GM12878 (cell line): ENCODE results near the gene RANGAP1. TPM values are rescaled to one million over a fixed set of nuclear protein-coding genes. Genes with fewer than 3 reads are reported as not detected.

Experiments used
- ATAC-seq: fragments of 200-7000 bp; cut with Tn5 transposase; 3 replicates; pipeline ENCODE4 v1.9.1; 2020; ENCODE audit warnings: mild to moderate bottlenecking, moderate library complexity
- BruUV-seq: library from RNA; stranded (reverse); fragments of 400-500 nt; replicated peaks from 2 replicates; lab custom pipeline; 2021; lab: Mats Ljungman, UMichigan
- CTCF ChIA-PET: fragments of 300-600 bp; sonication (Branson Sonifier 250); formaldehyde crosslinking; extraction: SDS; loops from one replicate; lab custom pipeline; 2021; ENCODE audit warnings: inconsistent platforms; lab: Yijun Ruan, JAX
- POLR2A ChIA-PET: fragments of 350-600 bp; formaldehyde crosslinking; extraction: SDS; loops from one replicate; lab custom pipeline; 2021; ENCODE audit warnings: inconsistent platforms; lab: Charles Lee
- RAD21 ChIA-PET: fragments of 300-600 bp; sonication (Branson Sonifier 250); formaldehyde crosslinking; loops from one replicate; lab custom pipeline; 2023; ENCODE audit warnings: antibody characterized with exemption; ENCODE audit not compliant: unreplicated experiment; lab: Charles Lee
- SMC1A ChIA-PET: fragments of 300-600 bp; sonication (Branson Sonifier 250); formaldehyde crosslinking; loops from one replicate; lab custom pipeline; 2023; ENCODE audit not compliant: unreplicated experiment, uncharacterized antibody; lab: Charles Lee
- DNase-seq: peaks from one replicate; pipeline ENCODE4 v3.0.0-alpha.2; 2011; ENCODE audit warnings: low read depth, low spot score
- FAIRE-seq: peaks from 3 replicates; lab custom pipeline; 2011; peaks lifted over from hg19 to GRCh38; lab: Jason Lieb, UNC
- H2AFZ ChIP-seq: 2 replicates; pipeline ENCODE4 v1.6.0; 2011; ENCODE audit warnings: low read depth, low read length, control low read depth; ENCODE audit not compliant: control insufficient read depth
- H3K27ac ChIP-seq: 2 replicates; pipeline ENCODE4 v1.5.1; 2011; ENCODE audit warnings: control low read depth; ENCODE audit not compliant: control insufficient read depth, insufficient read depth
- H3K27me3 ChIP-seq, 2 experiments: replicated peaks in 1 of 2; 2 replicates each; pipeline versions ENCODE4 v1.6.0 to v1.6.1; 2011; ENCODE audit warnings: low read length in 1 of 2; ENCODE audit not compliant: control insufficient read depth in 2 of 2, insufficient read depth in 2 of 2
- H3K36me3 ChIP-seq, 2 experiments: 2 replicates each; pipeline ENCODE4 v1.5.1; 2011; ENCODE audit warnings: low read length in 1 of 2; ENCODE audit not compliant: control insufficient read depth in 2 of 2, insufficient read depth in 2 of 2
- H3K4me1 ChIP-seq: 2 replicates; pipeline ENCODE4 v1.6.1; 2011; ENCODE audit warnings: mild to moderate bottlenecking, low read length, moderate library complexity, mixed read lengths; ENCODE audit not compliant: control insufficient read depth, insufficient read depth
- H3K4me2 ChIP-seq: 2 replicates; pipeline ENCODE4 v1.6.0; 2011; ENCODE audit warnings: control low read depth; ENCODE audit not compliant: control insufficient read depth, insufficient read depth
- H3K4me3 ChIP-seq: fragments of 200-600 bp; sonication (generic); 2 replicates; pipeline ENCODE4 v1.5.1; 2016
- H3K79me2 ChIP-seq: 2 replicates; pipeline ENCODE4 v1.6.0; 2011; ENCODE audit warnings: low read length; ENCODE audit not compliant: control insufficient read depth, insufficient read depth
- H3K9ac ChIP-seq: 2 replicates; pipeline ENCODE4 v1.8.0; 2011; ENCODE audit warnings: low read length, control low read depth, mixed read lengths; ENCODE audit not compliant: control insufficient read depth, insufficient read depth
- H3K9me3 ChIP-seq: replicated peaks from 3 replicates; pipeline ENCODE4 v1.5.1; 2011; ENCODE audit warnings: mild to moderate bottlenecking, low read length; ENCODE audit not compliant: control insufficient read depth, insufficient read depth
- H4K20me1 ChIP-seq: 2 replicates; pipeline ENCODE4 v1.6.0; 2011; ENCODE audit not compliant: control insufficient read depth, insufficient read depth
- ATF7 ChIP-seq: fragments of 450-650 bp; IDR thresholded peaks from 2 replicates; pipeline ENCODE4 v1.6.1; 2016; ENCODE audit warnings: low read depth, mild to moderate bottlenecking
- BCL11A ChIP-seq: IDR thresholded peaks from 2 replicates; pipeline ENCODE4 v1.6.1; 2011; ENCODE audit warnings: low read depth, low read length
- MYC ChIP-seq: IDR thresholded peaks from 2 replicates; pipeline ENCODE4 v1.6.1; 2011; ENCODE audit warnings: mild to moderate bottlenecking, low read length, moderate library complexity, inconsistent platforms; ENCODE audit not compliant: insufficient read depth, insufficient replicate concordance, insufficient read length, severe bottlenecking
- WGBS: methylation state at CpG from one replicate; pipeline ENCODE4 v1.1.6; 2016; ENCODE audit warnings: low lambda C conversion rate; ENCODE audit not compliant: insufficient replicate concordance, insufficient coverage; ENCODE audit errors: missing lambda C conversion rate; 5-methylcytosine and 5-hydroxymethylcytosine counted together
- in situ Hi-C: fragments of 300-500 bp; cut with MboI; formaldehyde crosslinking; loops from 9 replicates; pipeline ENCODE4 v1.14.3; 2018; ENCODE audit warnings: mixed read lengths
- intact Hi-C: fragments of 100-400 bp; cut with micrococcal nuclease; formaldehyde crosslinking; loops from one replicate; pipeline ENCODE4 v1.14.2; 2022; ENCODE audit not compliant: unreplicated experiment
- polyA plus RNA-seq, 11 experiments: library from polyadenylated mRNA; depleted of rRNA in 4 of 11; unstranded in 6 of 11; stranded (reverse) in 5 of 11; fragments of >200 nt; fragmentation: Nextera tagmentation in 4 of 11; fragmentation: Illumina TruSeq in 1 of 11; extraction: Ambion mirVana in 4 of 11; extraction: Trizol in 1 of 11; gene quantifications; 1 replicate in 1 of 11; 2 replicates in 10 of 11; pipeline versions ENCODE4 v1.2.1 to v1.2.3, GENCODE V29; 2011 to 2016; ENCODE audit warnings: inconsistent platforms in 2 of 11, missing spikeins in 2 of 11, low read depth in 1 of 11
- total RNA-seq, 4 experiments: library from RNA; depleted of rRNA in 3 of 4; stranded (reverse); fragments of >200 nt in 3 of 4; fragmentation: Illumina TruSeq in 1 of 4; extraction: Trizol in 1 of 4; gene quantifications; 2 replicates each; pipeline versions ENCODE4 v1.2.1 to v1.2.3, GENCODE V29; 2013 to 2021
- TF ChIP-seq, protein P1 (sequence below): IDR thresholded peaks from 2 replicates; pipeline ENCODE4 v1.6.1; 2012; ENCODE audit warnings: low read depth, low read length, improper control_type of control experiment

Gene RANGAP1
- total and polyA plus RNA-seq, 10 of the 15 experiments (the other 5 are each of a cell fraction or from before 2014, with no cell fraction given), result 2.5 to 109 (median 60.2) TPM

DNA sequence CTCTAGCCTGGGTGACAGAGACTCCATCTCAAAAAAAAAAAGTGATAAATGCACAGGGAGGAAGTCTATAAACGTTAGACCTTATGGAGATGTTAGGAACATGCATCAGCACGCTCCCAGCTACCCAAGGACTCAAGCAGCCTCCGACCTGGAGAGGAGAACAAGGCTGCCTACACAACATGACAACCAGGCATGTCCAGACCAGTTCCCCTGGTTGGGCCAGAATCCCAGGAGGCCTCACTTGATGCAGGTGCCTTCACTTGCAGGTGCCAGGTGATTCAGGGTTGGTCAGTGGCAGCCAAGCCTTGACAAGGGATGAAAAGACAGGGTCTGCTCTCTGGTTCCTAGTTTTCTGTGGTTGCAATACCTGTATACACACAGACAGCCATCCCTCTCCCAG is 5.9 kb downstream of the RANGAP1 start:
- no peak overlapping the region for H3K4me2 ChIP-seq
- RAD21 ChIA-PET, result no interaction called here
- CTCF ChIA-PET, result interaction anchor here (2.9 kb wide), 1 partner anchor 22 kb away, joined by 6 read pairs; the partner anchor contains the start of gene ZC3H7B

DNA sequence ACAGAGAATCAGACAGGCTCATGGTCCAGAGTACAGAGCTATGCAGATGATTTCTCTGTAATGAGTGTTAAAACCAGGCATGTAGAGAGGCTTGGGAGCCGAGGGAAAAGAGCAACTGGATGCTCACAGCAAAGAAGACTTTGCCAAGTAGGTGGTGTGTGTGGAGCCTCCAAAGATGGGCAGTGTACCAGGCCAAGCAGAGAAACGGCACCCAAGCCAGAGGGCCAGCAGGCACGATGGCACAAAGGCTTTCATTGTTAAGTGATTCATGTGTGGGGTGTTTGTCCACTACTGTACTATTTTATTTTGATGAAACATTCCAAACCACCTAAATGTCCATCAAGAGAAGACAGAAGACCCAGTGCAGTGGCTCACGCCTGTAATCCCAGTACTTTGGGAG is 11.1 kb downstream of the RANGAP1 start:
- 87% methylated on average over 4 of the region's 4 CpGs for WGBS
- no peak for ATAC-seq
- Histone ChIP-seq H4K20me1 (no peaks in the 10 kb centered on the region), H3K4me2 (no peak overlapping the region), H3K36me3 (peaks cover 18 to 29% of the 10 kb centered on the region in 2 experiments), H3K27me3 (no peaks in the 10 kb centered on the region), H2AFZ (no peak overlapping the region), H3K79me2 (no peaks in the 10 kb centered on the region), H3K9ac (no peak overlapping the region), H3K4me3 (no peak overlapping the region), H3K27ac (no peak overlapping the region), H3K9me3 (no peaks in the 10 kb centered on the region), H3K4me1 (no peaks in the 10 kb centered on the region)
- no peak for TF ChIP-seq BCL11A
- TF ChIP-seq ATF7, result no peak
- TF ChIP-seq, protein P1, sequence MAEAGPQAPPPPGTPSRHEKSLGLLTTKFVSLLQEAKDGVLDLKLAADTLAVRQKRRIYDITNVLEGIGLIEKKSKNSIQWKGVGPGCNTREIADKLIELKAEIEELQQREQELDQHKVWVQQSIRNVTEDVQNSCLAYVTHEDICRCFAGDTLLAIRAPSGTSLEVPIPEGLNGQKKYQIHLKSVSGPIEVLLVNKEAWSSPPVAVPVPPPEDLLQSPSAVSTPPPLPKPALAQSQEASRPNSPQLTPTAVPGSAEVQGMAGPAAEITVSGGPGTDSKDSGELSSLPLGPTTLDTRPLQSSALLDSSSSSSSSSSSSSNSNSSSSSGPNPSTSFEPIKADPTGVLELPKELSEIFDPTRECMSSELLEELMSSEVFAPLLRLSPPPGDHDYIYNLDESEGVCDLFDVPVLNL, result no peak
- POLR2A ChIA-PET, result interaction anchor here (1.0 kb wide), 1 partner anchor 9 kb away, joined by 3 read pairs; no protein-coding TSS in a partner anchor
- BruUV-seq, result no TSS peak
- intact Hi-C loops, result no loop called here
- no peak for FAIRE-seq
- SMC1A ChIA-PET, result interaction anchor here (1.6 kb wide), 1 partner anchor 11 kb away, joined by 4 read pairs; the partner anchor contains the start of gene RANGAP1
- DNase-seq, result no peak
- CTCF ChIA-PET, result no interaction called here
- in situ Hi-C loops, result no loop called here
- RAD21 ChIA-PET, result interaction anchor here (1.0 kb wide), 1 partner anchor 352 kb away, joined by 3 read pairs; no protein-coding TSS in a partner anchor

More for the DNA sequence above, 5.9 kb downstream of the RANGAP1 start:
- 84% methylated on average over 3 of the region's 3 CpGs for WGBS
- no peak for ATAC-seq
- Histone ChIP-seq H3K4me3 (no peak overlapping the region), H3K9me3 (no peaks in the 10 kb centered on the region), H3K4me1 (peaks cover 2% of the 10 kb centered on the region; the same call in 1 of the 2 replicates), H2AFZ (no peak overlapping the region), H3K79me2 (peaks cover 16% of the 10 kb centered on the region), H3K27ac (no peak overlapping the region), H4K20me1 (no peaks in the 10 kb centered on the region), H3K36me3 (peaks cover 5 to 19% of the 10 kb centered on the region in 2 experiments), H3K27me3 (no peaks in the 10 kb centered on the region), H3K9ac (no peak overlapping the region)
- no TSS peak for BruUV-seq
- no peak for TF ChIP-seq MYC
- no peak for FAIRE-seq
- in situ Hi-C loops, result no loop called here
- SMC1A ChIA-PET, result interaction anchor here (0.9 kb wide), 1 partner anchor 9 kb away, joined by 4 read pairs; no protein-coding TSS in a partner anchor
- intact Hi-C loops, result no loop called here
- no peak for DNase-seq
- POLR2A ChIA-PET, result no interaction called here
